H54 (cell line): ENCODE data around the gene APBB2.

ENCODE experiments used
- DNase-seq: peaks from one replicate; pipeline ENCODE4 v3.0.0; 2011; ENCODE audit warnings: low spot score, mixed read lengths; ENCODE audit not compliant: insufficient read length
- FAIRE-seq: peaks from 3 replicates; lab custom pipeline; 2011; peaks lifted over from hg19 to GRCh38; lab: Jason Lieb, UNC
- POLR2A ChIP-seq: IDR thresholded peaks from 2 replicates; pipeline ENCODE4 v1.6.1; 2011; ENCODE audit warnings: low read depth, mild to moderate bottlenecking, low read length

The APBB2 gene

GRCh38 chr4:40976343-40976742, 238.0 kb downstream of the APBB2 start:
- FAIRE-seq (no peak), DNase-seq (no peak)
- TF ChIP-seq POLR2A, result no peak

DNA sequence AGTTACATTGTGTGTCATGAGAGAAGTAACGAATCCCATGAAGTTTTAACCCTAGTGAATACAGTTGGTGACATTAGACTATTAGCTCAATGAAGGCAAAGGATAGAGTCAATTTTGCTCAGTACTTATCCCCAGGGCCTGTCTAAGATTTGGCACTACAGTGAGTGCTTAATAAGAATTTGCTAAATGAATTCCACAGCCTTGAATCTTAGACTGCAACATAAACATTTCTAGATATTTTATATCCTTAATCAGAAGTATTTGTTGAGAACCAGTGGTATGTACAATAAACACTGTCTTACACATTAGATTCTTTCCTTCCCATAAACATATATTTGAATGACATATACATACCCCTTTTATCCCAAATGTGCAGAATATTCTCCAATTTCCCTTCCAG, 241.6 kb downstream of the APBB2 start:
- FAIRE-seq (no peak), DNase-seq (no peak)
- TF ChIP-seq POLR2A, result no peak

DNA sequence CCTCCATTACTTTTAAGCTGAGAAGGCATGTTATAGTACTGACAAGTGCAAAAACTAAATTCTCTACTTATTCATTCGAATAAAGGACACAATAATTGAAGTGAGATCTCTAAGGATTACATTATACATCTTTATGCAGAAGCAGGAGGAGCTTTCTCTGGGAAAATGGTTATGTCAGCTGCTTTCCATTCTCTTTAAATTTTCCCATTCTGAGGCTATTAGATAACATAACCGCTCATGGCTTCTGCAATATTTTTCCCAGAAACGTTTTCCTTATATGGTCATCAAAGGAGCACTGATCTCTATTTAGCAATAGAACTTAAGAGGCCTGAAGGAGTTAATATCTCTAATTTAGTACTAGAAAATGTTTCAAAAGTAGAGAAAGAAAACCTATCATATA, 243.0 kb downstream of the APBB2 start:
- no peak for FAIRE-seq
- no peak for DNase-seq
- no peak for TF ChIP-seq POLR2A

DNA sequence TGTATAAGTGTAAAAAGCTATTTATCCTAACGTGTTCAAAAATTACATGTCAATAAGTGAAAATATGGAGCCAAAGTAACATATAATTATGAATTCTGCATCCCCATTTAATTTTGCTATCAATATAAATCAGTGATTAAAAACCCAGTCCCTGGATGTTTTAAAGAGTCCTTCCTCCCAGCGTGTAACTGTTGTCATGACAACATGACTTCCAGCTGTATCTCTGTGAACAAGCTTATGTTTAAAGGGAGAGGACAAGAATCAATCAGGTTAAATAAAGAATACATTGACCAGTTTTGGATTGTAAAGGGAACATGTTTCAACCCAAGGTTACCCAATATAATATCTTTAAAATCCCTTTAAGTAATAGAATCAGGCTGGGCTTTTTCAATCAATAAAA, 244.8 kb downstream of the APBB2 start:
- DNase-seq (no peak), FAIRE-seq (no peak)
- TF ChIP-seq POLR2A, result no peak

DNA sequence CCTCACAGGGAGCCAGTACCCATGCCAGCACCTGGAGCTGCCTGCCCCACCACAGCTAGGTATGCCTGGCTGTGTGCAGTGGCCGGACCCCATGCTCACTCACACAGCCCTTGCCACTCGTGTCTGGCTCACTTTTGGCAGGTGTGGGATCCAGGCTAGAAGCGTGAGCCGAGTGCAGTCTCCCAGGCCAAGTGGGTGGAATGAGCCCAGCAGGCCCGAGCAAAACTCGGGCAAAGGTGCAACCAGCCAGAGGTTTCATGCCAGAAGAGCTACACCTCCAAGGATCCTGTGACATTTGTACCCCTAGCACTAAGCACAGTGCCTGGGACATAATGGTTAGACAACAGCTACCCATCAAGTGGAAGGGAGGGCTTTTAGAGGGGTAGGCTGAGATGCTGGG, 246.8 kb downstream of the APBB2 start:
- DNase-seq (no peak), FAIRE-seq (no peak)
- TF ChIP-seq POLR2A, result no peak

GRCh38 chr4:40966091-40966490, 248.3 kb downstream of the APBB2 start:
- no peak for DNase-seq
- FAIRE-seq, result no peak
- TF ChIP-seq POLR2A, result no peak

DNA sequence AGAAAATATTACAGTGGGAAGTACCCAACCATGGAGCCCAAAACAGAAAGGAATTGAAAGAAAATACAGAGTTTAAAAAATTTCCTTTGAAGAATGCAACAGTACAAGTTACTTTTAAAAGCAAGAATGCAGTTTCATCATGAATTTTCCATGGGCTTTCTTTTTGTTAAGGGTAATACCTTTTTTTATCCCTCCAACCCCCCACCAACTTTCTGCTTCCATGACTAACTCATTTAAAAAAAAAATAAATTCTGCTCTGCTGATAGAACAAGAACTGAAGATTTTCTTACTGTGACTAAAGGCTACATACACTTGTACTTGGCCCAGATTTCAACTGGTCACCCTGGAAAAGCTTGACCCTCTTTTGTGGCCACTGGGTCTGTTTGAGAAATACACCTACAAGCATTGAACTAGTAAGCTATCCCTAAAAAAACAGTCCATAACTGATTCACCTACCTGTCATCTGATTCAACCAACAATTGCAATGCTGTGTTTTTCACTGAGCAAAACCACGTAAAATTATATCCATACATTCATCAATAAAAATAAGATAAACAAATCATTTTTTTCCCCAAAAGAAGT, 250.4 kb downstream of the APBB2 start:
- DNase-seq, result no peak
- FAIRE-seq, result no peak
- no peak for TF ChIP-seq POLR2A

DNA sequence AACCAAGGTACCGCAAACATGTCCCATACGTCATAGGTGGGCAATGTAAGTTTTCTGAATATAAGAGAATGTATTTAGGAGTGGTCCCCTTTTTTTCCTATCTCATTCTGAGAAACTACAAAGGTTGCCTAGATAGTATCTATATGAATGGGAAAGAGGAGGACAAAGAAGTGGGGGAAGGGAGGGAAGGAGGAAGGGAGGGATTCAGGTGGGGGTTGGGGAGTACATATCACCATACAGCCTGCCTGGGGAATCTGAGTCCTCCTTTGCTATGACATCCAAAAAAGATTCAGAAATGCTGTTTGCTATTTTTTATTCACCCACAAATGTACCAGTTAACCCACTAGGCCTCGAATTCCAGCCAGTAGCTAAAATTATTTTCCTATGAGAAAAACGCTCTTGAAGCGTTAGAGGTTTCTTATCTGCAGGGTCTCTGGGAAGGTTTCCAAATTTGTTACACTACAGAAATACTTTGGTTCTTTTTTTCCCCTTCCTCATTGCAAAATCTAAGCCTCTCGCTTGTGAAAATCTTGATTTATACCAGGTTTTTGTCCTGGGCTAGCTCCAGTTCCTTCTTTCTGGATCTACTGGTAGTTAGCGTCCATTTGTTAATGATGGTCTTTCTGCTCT, 251.7 kb downstream of the APBB2 start:
- DNase-seq (no peak), FAIRE-seq (no peak)
- TF ChIP-seq POLR2A, result no peak

GRCh38 chr4:40960941-40961340, 253.4 kb downstream of the APBB2 start:
- FAIRE-seq, result no peak
- no peak for DNase-seq
- no peak for TF ChIP-seq POLR2A

DNA sequence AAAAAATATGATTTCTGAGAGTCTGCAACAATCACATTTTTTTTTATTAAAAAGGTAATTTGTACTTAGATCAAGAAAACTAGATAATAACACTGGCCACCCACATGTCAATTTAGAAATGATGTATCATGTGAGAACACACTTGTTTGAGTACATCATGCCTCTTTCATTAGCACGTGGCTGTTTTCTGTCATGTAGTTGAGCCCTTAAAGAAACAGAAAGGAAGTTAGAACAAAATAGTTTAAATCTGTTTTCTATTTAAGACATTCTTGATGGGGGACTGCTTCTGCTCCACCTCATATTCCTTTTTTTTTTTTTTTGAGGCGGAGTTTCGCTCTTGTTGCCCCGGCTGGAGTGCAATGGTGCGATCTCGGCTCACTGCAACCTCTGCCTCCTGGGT, 257.1 kb downstream of the APBB2 start:
- FAIRE-seq, result no peak
- no peak for DNase-seq
- TF ChIP-seq POLR2A, result no peak

GRCh38 chr4:40956721-40957255, 257.6 kb downstream of the APBB2 start:
- DNase-seq (no peak), FAIRE-seq (no peak)
- no peak for TF ChIP-seq POLR2A

GRCh38 chr4:40954088-40954668, 260.2 kb downstream of the APBB2 start:
- FAIRE-seq (no peak), DNase-seq (no peak)

DNA sequence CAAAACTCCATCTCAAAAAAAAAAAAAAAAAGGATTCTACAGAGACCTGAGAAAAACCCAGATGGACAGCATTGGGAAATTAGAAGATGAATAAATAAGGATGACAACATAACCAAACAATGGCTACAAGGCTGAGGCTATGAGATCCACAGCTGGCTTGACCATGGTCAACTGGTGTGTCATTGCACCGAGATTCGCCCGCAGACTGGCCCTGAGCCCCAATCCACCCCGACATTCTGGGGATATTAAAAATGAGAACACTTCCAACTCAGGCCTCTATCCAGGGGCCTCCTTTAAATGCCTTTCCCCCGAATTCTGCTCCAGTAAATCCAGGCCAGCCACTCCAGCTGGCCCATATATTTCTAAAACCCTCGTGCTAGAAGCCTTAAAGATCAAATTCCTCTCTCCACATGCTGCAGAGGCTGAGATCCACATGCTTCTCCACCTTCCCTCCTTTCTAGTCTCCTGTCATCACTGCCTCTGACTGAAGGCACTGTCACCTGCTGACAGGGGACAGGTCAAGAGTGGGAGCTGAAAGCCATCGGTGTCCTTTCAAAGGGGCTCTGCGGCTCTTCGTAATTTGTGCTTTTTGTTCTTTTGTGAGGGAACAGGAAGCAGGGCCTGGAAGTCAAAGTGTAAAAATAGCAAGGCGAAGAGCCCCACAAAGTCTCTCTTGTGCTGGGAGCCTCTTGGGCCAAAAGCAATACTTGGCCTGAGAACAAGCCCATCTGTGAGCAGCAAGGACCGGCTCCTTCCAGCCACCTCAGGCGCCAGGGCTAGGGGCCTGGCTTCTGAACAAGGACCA, 260.9 kb downstream of the APBB2 start:
- no peak for TF ChIP-seq POLR2A
- DNase-seq (no peak), FAIRE-seq (no peak)

More at GRCh38 chr4:40954088-40954668, 260.2 kb downstream of the APBB2 start:
- no peak for TF ChIP-seq POLR2A

DNA sequence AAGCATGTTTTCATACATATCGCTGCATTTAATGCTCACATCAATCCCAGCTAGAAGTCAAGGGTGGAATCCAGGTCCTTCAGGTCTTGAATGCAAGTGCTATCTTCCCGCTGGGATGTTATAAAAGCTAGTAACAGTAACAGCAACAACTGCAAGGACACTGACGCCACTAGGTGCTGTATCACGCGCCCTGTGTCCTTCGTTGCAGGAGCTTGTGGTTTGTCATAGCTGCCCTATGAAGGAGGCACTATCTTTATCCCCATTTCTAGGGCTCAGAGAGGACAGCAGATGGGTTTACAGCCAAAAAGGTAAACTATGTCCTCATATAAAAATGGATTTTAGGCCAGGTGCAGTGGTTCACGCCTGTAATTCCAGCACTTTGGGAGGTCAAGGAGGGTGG, 261.7 kb downstream of the APBB2 start:
- DNase-seq, result no peak
- FAIRE-seq, result no peak
- no peak for TF ChIP-seq POLR2A
